M059J (cell line): ENCODE results near the gene CLCN4. TPM values are rescaled to one million over a fixed set of nuclear protein-coding genes. Genes with fewer than 3 reads are reported as not detected.

Experiments
- DNase-seq: peaks from one replicate; pipeline ENCODE4 v3.0.0-alpha.2; 2012; ENCODE audit warnings: low read depth
- total RNA-seq: library from RNA; depleted of rRNA; stranded (reverse); fragments of >200 nt; shearing (Covaris generic); gene quantifications from 2 replicates; pipeline ENCODE4 v1.2.3, GENCODE V29; 2014; rRNA removed

The CLCN4 gene
- total RNA-seq, 1 experiment from 2014 or later, result 3.0 TPM

GRCh38 chrX:10243106-10243505 is 86.3 kb downstream of the CLCN4 start:
- DNase-seq, result no peak

- no peak for DNase-seq
Observed at GRCh38 chrX:10244915-10245622, 88.3 kb downstream of the CLCN4 start.

- DNase-seq, result no peak
Observed at GRCh38 chrX:10245886-10246285, 89.1 kb downstream of the CLCN4 start.

- DNase-seq, result no peak
Observed at GRCh38 chrX:10246297-10246696, 89.5 kb downstream of the CLCN4 start.

- no peak for DNase-seq
Observed at GRCh38 chrX:10246846-10247245, 90.1 kb downstream of the CLCN4 start.

- DNase-seq, result peak; percentile 45
Observed at GRCh38 chrX:10254739-10255138, 98.0 kb downstream of the CLCN4 start.

GRCh38 chrX:10259716-10260115 is 102.9 kb downstream of the CLCN4 start:
- DNase-seq, result peak; percentile 17

- DNase-seq, result no peak
Observed at GRCh38 chrX:10265775-10266174, 109.0 kb downstream of the CLCN4 start.

GRCh38 chrX:10278716-10279115 is 121.9 kb downstream of the CLCN4 start:
- DNase-seq, result no peak

GRCh38 chrX:10280071-10280470 is 123.3 kb downstream of the CLCN4 start:
- no peak for DNase-seq

- no peak for DNase-seq
Observed at GRCh38 chrX:10282490-10282889, 125.7 kb downstream of the CLCN4 start.

GRCh38 chrX:10286195-10286594 is 129.4 kb downstream of the CLCN4 start:
- DNase-seq, result no peak

Other genes starting within 250 kb of the CLCN4 start
- gene CLDN34, start 189.6 kb upstream of the CLCN4 start, total RNA-seq, result not detected in 2 replicates